ENCODE results near the gene FEM1B. TPM values are rescaled to one million over a fixed set of nuclear protein-coding genes. Genes with fewer than 3 reads are reported as not detected.

FEM1B gene
- total RNA-seq, 2 experiments from 2014 or later, result 83.2 to 94.9 TPM

- peak overlapping the region in 1 of 2 donors; percentile 34 for H3K27ac ChIP-seq (ENCODE audit: low read depth in 1 of 2, low read length in 2 of 2)
- ATAC-seq (ENCODE audit: poor library complexity) (no peak), DNase-seq (no peak)
- no peak for TF ChIP-seq CTCF (IDR thresholded peaks at IDR 0.05)
- ChIA-PET POLR2A (interaction anchor here (0.8 to 2.4 kb wide), 4 partner anchors 22 to 151 kb away, joined by 3 to 38 read pairs (median 4); partner anchors contain the start of gene FEM1B), CTCF (interaction anchor here (0.6 to 2.9 kb wide), 5 partner anchors 13 to 76 kb away, joined by 3 to 10 read pairs (median 3); partner anchors contain the start of gene FEM1B)
- Mint-ChIP-seq H3K27ac (peak overlapping the region; percentile 73), H3K36me3 (ENCODE audit: low read depth) (peaks cover 5% of the 10 kb centered on the region), H3K4me3 (peak overlapping the region; percentile 92), H3K4me1 (ENCODE audit: low read depth) (peaks cover 20% of the 10 kb centered on the region), H3K9me3 (no peaks in the 10 kb centered on the region), H3K27me3 (no peaks in the 10 kb centered on the region)
- peaks cover 27% of the 10 kb centered on the region for H3K4me1 ChIP-seq (ENCODE audit: insufficient read depth, low read length)
- intact Hi-C loops (cut with DNase I, micrococcal nuclease), result no loop called here
- H3K27me3 ChIP-seq (ENCODE audit: control insufficient read depth in 1 of 2, insufficient read depth in 2 of 2, low read length in 2 of 2), result no peaks in the 10 kb centered on the region
- peak overlapping the region; percentile 88 for H3K4me3 ChIP-seq (ENCODE audit: low read length)
- H3K9me3 ChIP-seq (ENCODE audit: control insufficient read depth in 1 of 2, insufficient read depth in 1 of 2, low read length in 2 of 2), result no peaks in the 10 kb centered on the region
- no peaks in the 10 kb centered on the region for H3K36me3 ChIP-seq (ENCODE audit: insufficient read depth, low read length)
Observed at GRCh38 chr15:68230157-68231100, 47.1 kb upstream of the FEM1B start.

GRCh38 chr15:68231102-68231818 is 46.3 kb upstream of the FEM1B start:
- peak overlapping the region; percentile 92 for H3K4me3 Mint-ChIP-seq
- intact Hi-C loops (cut with DNase I, micrococcal nuclease), result no loop called here
- POLR2A ChIA-PET, result interaction anchor here (1.2 kb wide), 1 partner anchor 46 kb away, joined by 5 read pairs; the partner anchor contains the start of gene FEM1B
- H3K27ac Mint-ChIP-seq, result peak overlapping the region; percentile 29
- H3K27me3 ChIP-seq (ENCODE audit: control insufficient read depth in 1 of 2, insufficient read depth in 2 of 2, low read length in 2 of 2), result no peaks in the 10 kb centered on the region
- ATAC-seq (ENCODE audit: poor library complexity), result no peak
- no peak for TF ChIP-seq CTCF (IDR thresholded peaks at IDR 0.05)
- H3K27ac ChIP-seq (ENCODE audit: low read depth in 1 of 2, low read length in 2 of 2), result no peak overlapping the region
- H3K4me1 ChIP-seq (ENCODE audit: insufficient read depth, low read length), result peaks cover 25% of the 10 kb centered on the region
- CTCF ChIA-PET, result interaction anchor here (0.6 to 2.9 kb wide), 2 partner anchors 13 to 75 kb away, joined by 3 to 10 read pairs; no protein-coding TSS in a partner anchor
- peaks cover 19% of the 10 kb centered on the region for H3K4me1 Mint-ChIP-seq (ENCODE audit: low read depth)
- no peaks in the 10 kb centered on the region for H3K27me3 Mint-ChIP-seq
- no peak overlapping the region for H3K4me3 ChIP-seq (ENCODE audit: low read length)
- DNase-seq, result no peak
- H3K36me3 Mint-ChIP-seq (ENCODE audit: low read depth), result peaks cover 5% of the 10 kb centered on the region
- H3K9me3 ChIP-seq (ENCODE audit: control insufficient read depth in 1 of 2, insufficient read depth in 1 of 2, low read length in 2 of 2), result no peaks in the 10 kb centered on the region
- no peaks in the 10 kb centered on the region for H3K9me3 Mint-ChIP-seq
- H3K36me3 ChIP-seq (ENCODE audit: insufficient read depth, low read length), result no peaks in the 10 kb centered on the region

DNA sequence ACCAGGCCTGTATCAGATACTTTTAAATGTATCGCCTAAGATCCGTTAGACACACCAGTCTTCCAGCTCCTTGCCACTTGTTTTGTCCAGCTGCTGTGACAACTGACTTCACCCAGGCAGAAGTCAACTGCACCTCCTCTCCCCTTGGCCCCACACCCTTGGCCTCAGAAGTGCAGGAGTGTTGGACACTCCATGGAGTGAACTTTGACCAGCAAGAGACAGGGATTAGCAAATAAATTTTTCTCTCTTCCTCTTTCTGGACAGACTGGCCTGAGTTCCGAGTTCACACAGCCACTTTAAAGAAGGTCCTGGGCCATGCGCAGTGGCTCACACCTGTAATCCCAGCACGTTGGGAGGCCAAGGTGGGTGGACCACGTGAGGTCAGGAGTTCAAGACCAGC is 45.1 kb upstream of the FEM1B start:
- Histone ChIP-seq H3K27me3 (ENCODE audit: control insufficient read depth in 1 of 2, insufficient read depth in 2 of 2, low read length in 2 of 2) (no peaks in the 10 kb centered on the region), H3K4me1 (ENCODE audit: insufficient read depth, low read length) (peaks cover 25% of the 10 kb centered on the region), H3K4me3 (ENCODE audit: low read length) (no peak overlapping the region), H3K27ac (ENCODE audit: low read depth in 1 of 2, low read length in 2 of 2) (no peak overlapping the region), H3K36me3 (ENCODE audit: insufficient read depth, low read length) (no peaks in the 10 kb centered on the region), H3K9me3 (ENCODE audit: control insufficient read depth in 1 of 2, insufficient read depth in 1 of 2, low read length in 2 of 2) (no peaks in the 10 kb centered on the region)
- no peaks in the 10 kb centered on the region for H3K27me3 Mint-ChIP-seq
- CTCF ChIA-PET, result no interaction called here
- intact Hi-C loops (cut with DNase I, micrococcal nuclease), result no loop called here
- H3K4me1 Mint-ChIP-seq (ENCODE audit: low read depth), result peaks cover 19% of the 10 kb centered on the region
- H3K9me3 Mint-ChIP-seq, result no peaks in the 10 kb centered on the region
- POLR2A ChIA-PET, result no interaction called here
- ATAC-seq (ENCODE audit: poor library complexity) (no peak), DNase-seq (no peak)
- H3K4me3 Mint-ChIP-seq, result peak overlapping the region; percentile 38
- TF ChIP-seq CTCF (IDR thresholded peaks at IDR 0.05), result no peak
- H3K36me3 Mint-ChIP-seq (ENCODE audit: low read depth), result peaks cover 5% of the 10 kb centered on the region
- H3K27ac Mint-ChIP-seq, result no peak overlapping the region
